HEK293 (cell line): ENCODE measurements around the gene TOM1L2.

Experiments used
- CTCF ChIA-PET: fragments of 350-600 bp; formaldehyde crosslinking; extraction: SDS; loops from one replicate; lab custom pipeline; 2021; ENCODE audit warnings: antibody characterized with exemption; lab: Yijun Ruan, JAX
- POLR2A ChIA-PET: fragments of 300-600 bp; formaldehyde crosslinking; extraction: SDS; loops from one replicate; lab custom pipeline; 2020; ENCODE audit warnings: antibody characterized with exemption, inconsistent platforms; lab: Yijun Ruan, JAX
- H3K27ac ChIP-seq: fragments of 200-500 bp; sonication (Bioruptor generic); 2 replicates; pipeline ENCODE4 v1.5.1; 2014; ENCODE audit warnings: low read depth, low read length, control low read depth, inconsistent platforms; ENCODE audit errors: extremely low read depth
- H3K36me3 ChIP-seq, 2 experiments: fragments of 200-500 bp in 1 of 2; sonication (Bioruptor generic) in 1 of 2; 1 replicate in 1 of 2; 2 replicates in 1 of 2; pipeline ENCODE4 v1.5.1; 2014 to 2017; ENCODE audit warnings: inconsistent platforms in 2 of 2, low read length in 2 of 2; ENCODE audit not compliant: control insufficient read depth in 2 of 2, insufficient read depth in 1 of 2
- H3K4me1 ChIP-seq: fragments of 200-500 bp; sonication (Bioruptor generic); 2 replicates; pipeline ENCODE4 v1.5.1; 2014; ENCODE audit warnings: mild to moderate bottlenecking, low read length, inconsistent platforms; ENCODE audit not compliant: control insufficient read depth, insufficient read depth
- H3K4me3 ChIP-seq: 2 replicates; pipeline ENCODE4 v1.5.1; 2011; ENCODE audit warnings: low read depth, mild to moderate bottlenecking, control low read depth, low read length, moderate library complexity
- H3K9me3 ChIP-seq: fragments of 200-500 bp; sonication (Bioruptor generic); 2 replicates; pipeline ENCODE4 v1.5.1; 2014; ENCODE audit warnings: low read depth, low read length, inconsistent platforms; ENCODE audit not compliant: control insufficient read depth, insufficient read depth
- BCL11A ChIP-seq: fragments of 450-650 bp; formaldehyde crosslinking; IDR thresholded peaks from 2 replicates; pipeline ENCODE4 v1.5.1; 2016; ENCODE audit warnings: low read depth, missing biosample characterization, missing genetic modification characterization
- GFI1B ChIP-seq: fragments of 450-650 bp; formaldehyde crosslinking; IDR thresholded peaks from 2 replicates; pipeline ENCODE4 v1.5.1; 2016; ENCODE audit warnings: missing biosample characterization, missing genetic modification characterization
- HOXD13 ChIP-seq: sonication (generic); formaldehyde crosslinking; IDR thresholded peaks from 2 replicates; pipeline ENCODE4 v1.8.0; 2022; ENCODE audit warnings: missing genetic modification reagents, borderline replicate concordance
- KLF17 ChIP-seq: fragments of 450-650 bp; formaldehyde crosslinking; IDR thresholded peaks from 2 replicates; pipeline ENCODE4 v1.5.1; 2016; ENCODE audit warnings: missing biosample characterization, missing genetic modification characterization
- OSR2 ChIP-seq: fragments of 450-650 bp; formaldehyde crosslinking; IDR thresholded peaks from 2 replicates; pipeline ENCODE4 v1.5.1; 2016; ENCODE audit warnings: missing biosample characterization, missing genetic modification characterization
- SETDB1 ChIP-seq: IDR thresholded peaks from one replicate; pipeline ENCODE4 v1.6.1; 2017; ENCODE audit warnings: mild to moderate bottlenecking, low read length, moderate library complexity, mixed read lengths; ENCODE audit not compliant: insufficient read length
- YY2 ChIP-seq: fragments of 450-650 bp; formaldehyde crosslinking; IDR thresholded peaks from 2 replicates; pipeline ENCODE4 v1.5.1; 2016; ENCODE audit warnings: missing biosample characterization, missing genetic modification characterization
- ZFP41 ChIP-seq: fragments of 450-650 bp; formaldehyde crosslinking; IDR thresholded peaks from 2 replicates; pipeline ENCODE4 v1.5.1; 2016; ENCODE audit warnings: missing biosample characterization, missing genetic modification characterization, borderline replicate concordance
- ZIC2 ChIP-seq: fragments of 450-650 bp; formaldehyde crosslinking; IDR thresholded peaks from 2 replicates; pipeline ENCODE4 v1.5.1; 2016; ENCODE audit warnings: missing biosample characterization, missing genetic modification characterization
- ZNF10 ChIP-seq: fragments of 450-650 bp; formaldehyde crosslinking; IDR thresholded peaks from 2 replicates; pipeline ENCODE4 v1.5.1; 2017; ENCODE audit warnings: missing biosample characterization, missing genetic modification characterization
- ZNF140 ChIP-seq: fragments of 450-650 bp; formaldehyde crosslinking; IDR thresholded peaks from 2 replicates; pipeline ENCODE4 v1.5.1; 2016; ENCODE audit warnings: missing biosample characterization, missing genetic modification characterization
- ZNF175 ChIP-seq: fragments of 450-650 bp; formaldehyde crosslinking; IDR thresholded peaks from 2 replicates; pipeline ENCODE4 v1.5.1; 2016; ENCODE audit warnings: missing biosample characterization, missing genetic modification characterization
- ZNF223 ChIP-seq: fragments of 450-650 bp; formaldehyde crosslinking; IDR thresholded peaks from 2 replicates; pipeline ENCODE4 v1.5.1; 2016; ENCODE audit warnings: missing biosample characterization, missing genetic modification characterization
- ZNF274 ChIP-seq, 2 experiments: fragments of 200-500 bp in 1 of 2; fragments of 450-650 bp in 1 of 2; sonication (Bioruptor generic) in 1 of 2; formaldehyde crosslinking in 1 of 2; IDR thresholded peaks; 2 replicates each; pipeline versions ENCODE4 v1.5.1 to v1.6.1; 2014 to 2016; ENCODE audit warnings: borderline replicate concordance in 1 of 2, inconsistent platforms in 1 of 2, low read length in 1 of 2, missing biosample characterization in 1 of 2, missing genetic modification characterization in 1 of 2
- ZNF280D ChIP-seq: fragments of 450-650 bp; formaldehyde crosslinking; IDR thresholded peaks from 2 replicates; pipeline ENCODE4 v1.5.1; 2016; ENCODE audit warnings: missing biosample characterization, missing genetic modification characterization
- ZNF341 ChIP-seq: fragments of 450-650 bp; formaldehyde crosslinking; IDR thresholded peaks from 2 replicates; pipeline ENCODE4; 2016; ENCODE audit warnings: low read depth, missing biosample characterization, missing genetic modification characterization
- ZNF433 ChIP-seq: fragments of 450-650 bp; formaldehyde crosslinking; IDR thresholded peaks from 2 replicates; pipeline ENCODE4 v1.5.1; 2016; ENCODE audit warnings: missing biosample characterization, missing genetic modification characterization, low read depth
- ZNF561 ChIP-seq: fragments of 450-650 bp; IDR thresholded peaks from 2 replicates; pipeline ENCODE4 v1.5.1; 2018; ENCODE audit warnings: missing biosample characterization, missing genetic modification characterization, borderline replicate concordance
- ZNF629 ChIP-seq: fragments of 450-650 bp; formaldehyde crosslinking; IDR thresholded peaks from 2 replicates; pipeline ENCODE4 v1.5.1; 2017; ENCODE audit warnings: missing biosample characterization, missing genetic modification characterization
- ZNF677 ChIP-seq: fragments of 450-650 bp; IDR thresholded peaks from 2 replicates; pipeline ENCODE4 v1.5.0; 2018; ENCODE audit warnings: missing biosample characterization, mild to moderate bottlenecking, missing genetic modification characterization, moderate library complexity
- ZNF76 ChIP-seq: fragments of 450-650 bp; formaldehyde crosslinking; IDR thresholded peaks from 2 replicates; pipeline ENCODE4; 2016; ENCODE audit warnings: low read depth, missing biosample characterization, missing genetic modification characterization, borderline replicate concordance
- ZNF785 ChIP-seq: fragments of 450-650 bp; formaldehyde crosslinking; IDR thresholded peaks from 2 replicates; pipeline ENCODE4 v1.5.1; 2016; ENCODE audit warnings: missing biosample characterization, missing genetic modification characterization
- ZSCAN30 ChIP-seq: fragments of 450-650 bp; IDR thresholded peaks from 2 replicates; pipeline ENCODE4 v1.5.1; 2018; ENCODE audit warnings: missing biosample characterization, mild to moderate bottlenecking, missing genetic modification characterization, moderate library complexity

The TOM1L2 gene

DNA sequence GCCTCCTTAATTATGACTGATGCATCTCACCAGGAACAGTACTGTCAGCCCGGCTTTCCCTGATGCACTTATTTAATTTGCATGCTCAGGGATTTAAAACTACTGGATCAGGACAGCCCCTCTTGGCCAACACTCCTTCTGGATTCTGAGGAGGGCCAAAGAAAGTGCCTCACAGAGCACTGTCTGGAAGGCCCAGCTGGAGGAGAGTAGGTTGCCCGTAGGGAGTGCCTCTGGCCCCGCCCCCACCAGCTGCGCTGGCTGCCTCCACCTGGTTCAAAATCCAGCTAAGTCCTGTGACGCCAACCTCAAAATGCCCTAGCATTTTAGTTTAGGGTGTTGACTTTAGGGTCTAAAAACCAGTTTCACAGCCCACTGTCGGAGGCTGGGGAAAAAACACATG lies 86.0 kb downstream of the TOM1L2 start:
- Histone ChIP-seq H3K36me3 (peaks cover 0 to 28% of the 10 kb centered on the region in 2 experiments; a peak in 1 of 3 replicates), H3K27ac (no peak overlapping the region), H3K4me3 (no peak overlapping the region), H3K9me3 (no peaks in the 10 kb centered on the region), H3K4me1 (peaks cover 2% of the 10 kb centered on the region; the same call in 1 of the 2 replicates)
- POLR2A ChIA-PET: no interaction called here
- TF ChIP-seq ZNF629 (tag by site-specific recombination): no peak
- CTCF ChIA-PET: interaction anchor here (0.8 to 3.9 kb wide), 3 partner anchors 14 to 137 kb away, joined by 3 to 34 read pairs (median 3); no protein-coding TSS in a partner anchor

DNA sequence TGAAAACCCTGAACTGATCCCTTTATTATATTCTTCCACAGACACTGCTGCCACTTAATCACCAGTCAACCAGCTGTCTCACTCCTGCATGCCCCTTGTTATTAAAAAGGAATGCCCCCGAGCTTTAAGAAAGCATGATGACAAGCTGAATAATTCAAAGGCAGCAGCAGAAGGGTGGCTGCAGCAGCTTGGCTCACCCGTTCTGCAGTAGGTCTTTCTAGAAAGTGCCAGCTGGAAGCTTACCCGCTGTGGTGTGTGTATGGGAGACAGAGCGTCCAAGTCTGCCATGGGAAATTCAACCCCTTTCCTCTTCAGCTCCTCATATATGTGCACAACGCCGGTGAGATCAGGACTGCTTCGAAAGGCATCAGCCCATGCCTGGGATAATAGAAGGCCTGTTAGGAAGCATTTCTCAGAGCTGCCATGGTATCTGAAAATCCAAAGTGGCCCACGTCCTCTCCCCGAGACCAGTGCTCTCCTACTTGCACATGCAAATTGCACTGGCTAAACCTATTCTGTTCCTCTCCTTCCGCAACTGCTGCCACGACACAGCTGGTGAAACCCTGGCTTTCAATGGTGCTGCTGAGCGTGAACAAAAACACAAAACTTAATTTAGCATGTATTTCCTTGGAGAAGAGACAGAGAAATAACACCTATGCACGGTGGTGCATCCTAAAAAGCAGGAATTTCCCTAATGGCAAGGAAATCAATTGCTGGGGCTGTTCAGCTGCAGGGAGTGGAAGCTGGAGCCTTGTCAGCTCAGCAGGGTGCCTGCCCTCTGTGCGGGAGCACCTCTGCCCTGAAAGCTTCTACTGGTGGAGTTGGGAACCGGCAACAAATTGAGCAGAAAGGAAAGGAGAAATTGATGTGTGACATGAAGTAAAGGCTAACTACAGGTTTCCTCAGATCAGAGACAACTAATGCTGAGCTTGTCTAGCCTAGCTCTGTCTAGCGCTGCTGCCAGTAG lies 87.5 kb downstream of the TOM1L2 start:
- Histone ChIP-seq H3K4me3 (no peak overlapping the region), H3K36me3 (peaks cover 0 to 42% of the 10 kb centered on the region in 2 experiments; a peak in 1 of 3 replicates), H3K27ac (no peak overlapping the region), H3K4me1 (peaks cover 2% of the 10 kb centered on the region; the same call in 1 of the 2 replicates), H3K9me3 (no peaks in the 10 kb centered on the region)
- TF ChIP-seq ZFP41 (no peak), ZNF341 (tag by site-specific recombination) (peak; percentile 44), ZNF677 (tag by site-specific recombination) (no peak), YY2 (tag by site-specific recombination) (no peak), ZNF561 (no peak), OSR2 (peak; percentile 81), ZIC2 (peak; percentile 76)
- ChIA-PET POLR2A (interaction anchor here (1.2 to 1.3 kb wide), 2 partner anchors 35 to 88 kb away, joined by 4 to 6 read pairs; partner anchors contain the start of genes DRC3 and TOM1L2), CTCF (interaction anchor here (0.5 to 2.6 kb wide), 8 partner anchors 14 to 408 kb away, joined by 3 to 21 read pairs (median 5); no protein-coding TSS in a partner anchor)

DNA sequence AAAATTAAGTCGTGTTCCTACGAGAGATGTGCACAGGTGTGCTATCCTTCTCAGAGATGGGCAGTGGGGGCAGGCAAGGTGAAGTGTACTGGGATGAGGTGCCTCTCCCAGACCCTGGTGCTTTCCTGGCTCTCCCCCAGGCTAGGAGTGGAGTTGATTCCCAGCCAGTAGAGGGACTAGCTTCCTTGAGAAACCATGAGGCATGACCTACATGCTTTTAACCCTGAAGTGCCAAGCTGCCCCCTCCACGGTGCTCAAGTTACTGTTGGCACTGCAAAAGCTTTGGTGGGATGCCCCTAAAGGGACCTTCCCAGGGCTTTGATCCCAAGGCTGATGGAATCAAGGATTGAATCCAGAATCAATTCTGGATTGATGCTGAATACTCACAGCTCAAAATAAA lies 88.4 kb downstream of the TOM1L2 start:
- no peak overlapping the region for H3K4me3 ChIP-seq
- peaks cover 2% of the 10 kb centered on the region; the same call in 1 of the 2 replicates for H3K4me1 ChIP-seq
- H3K9me3 ChIP-seq: no peaks in the 10 kb centered on the region
- POLR2A ChIA-PET: interaction anchor here (1.3 kb wide), 1 partner anchor 89 kb away, joined by 6 read pairs; the partner anchor contains the start of genes DRC3 and TOM1L2
- TF ChIP-seq ZNF76 (no peak), ZNF785 (no peak), HOXD13 (CRISPR knock-in tag) (no peak), SETDB1 (no peak), ZNF280D (tag by site-specific recombination) (no peak), ZSCAN30 (no peak), KLF17 (no peak), ZNF433 (tag by site-specific recombination) (no peak), BCL11A (tag by site-specific recombination) (no peak), ZNF223 (no peak), ZNF10 (tag by site-specific recombination) (no peak), ZNF175 (tag by site-specific recombination) (no peak), ZNF274 (IDR thresholded peaks at IDR 0.05; ENCODE audit: low read length) (no peak), ZNF274 (tag by site-specific recombination; IDR thresholded peaks at IDR 0.05; ENCODE audit: borderline replicate concordance) (no peak), ZNF140 (tag by site-specific recombination) (no peak), ZIC2 (no peak), GFI1B (no peak)
- H3K27ac ChIP-seq: no peak overlapping the region
- CTCF ChIA-PET: interaction anchor here (0.6 to 2.6 kb wide), 4 partner anchors 13 to 190 kb away, joined by 3 to 21 read pairs (median 8); no protein-coding TSS in a partner anchor
- H3K36me3 ChIP-seq: peaks cover 0 to 49% of the 10 kb centered on the region in 2 experiments; a peak in 1 of 3 replicates
